ENCODE results near the gene NPC2. TPM values are rescaled to one million over a fixed set of nuclear protein-coding genes. Genes with fewer than 3 reads are reported as not detected.

The NPC2 gene
- total and polyA plus RNA-seq, 9 of the 15 experiments (the other 6 are each of a cell fraction or from before 2014, with no cell fraction given), result 16.6 to 74.1 (median 32.6) TPM

DNA sequence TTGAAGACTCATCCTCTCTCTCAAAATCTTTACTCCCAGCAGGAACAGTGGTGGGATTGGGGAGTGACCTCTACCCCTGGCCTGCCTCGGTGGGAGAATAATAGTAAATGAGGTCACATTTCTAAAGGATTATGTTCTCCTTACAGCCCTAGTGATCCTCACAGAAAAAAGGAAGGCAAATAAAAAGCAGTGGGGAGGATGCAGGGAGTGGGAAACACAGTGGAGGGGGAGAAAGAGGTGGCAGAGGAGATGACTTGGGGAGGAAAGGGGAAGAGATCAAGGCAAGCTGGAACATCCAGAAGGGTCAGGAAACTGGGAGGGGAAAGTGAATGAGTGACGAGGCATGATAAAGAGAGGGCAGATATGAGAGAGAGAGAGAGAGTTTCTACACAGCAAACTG lies 58.8 kb downstream of the NPC2 start:
- Histone ChIP-seq H3K27ac (ENCODE audit: extremely low read depth, low read depth, low read length) (no peak overlapping the region), H3K4me2 (ENCODE audit: insufficient read depth, low read length) (no peak overlapping the region), H3K27me3 (ENCODE audit: control insufficient read depth in 2 of 2, insufficient read depth in 2 of 2, low read length in 2 of 2) (peaks cover 0 to 19% of the 10 kb centered on the region in 2 experiments; a peak in 3 of 5 replicates), H3K9me3 (replicated peaks; ENCODE audit: control insufficient read depth, insufficient read depth, low read depth, low read length) (no peaks in the 10 kb centered on the region), H3K79me2 (ENCODE audit: control insufficient read depth, insufficient read depth, low read length) (no peaks in the 10 kb centered on the region), H2AFZ (ENCODE audit: low read depth, low read length) (no peak overlapping the region), H3K36me3 (ENCODE audit: control insufficient read depth, insufficient read depth, low read length) (no peaks in the 10 kb centered on the region), H3K9me1 (ENCODE audit: control insufficient read depth, insufficient read depth, low read length) (no peaks in the 10 kb centered on the region), H3K4me1 (replicated peaks in 1 of 2; ENCODE audit: control insufficient read depth in 2 of 2, insufficient read depth in 2 of 2, low read length in 2 of 2) (no peaks in the 10 kb centered on the region), H3K9ac (ENCODE audit: insufficient read depth in 1 of 2, low read depth in 2 of 2, low read length in 2 of 2) (no peak overlapping the region), H3K4me3 (no peak overlapping the region), H4K20me1 (replicated peaks; ENCODE audit: control insufficient read depth, insufficient read depth, low read length) (no peaks in the 10 kb centered on the region)
- WGBS (ENCODE audit: insufficient coverage, low coverage, missing lambda C conversion rate), result 0% methylated on average over 2 of the region's 2 CpGs
- ATAC-seq, result no peak
- ChIA-PET CTCF (ENCODE audit: low intra/inter-chr PET ratio) (no interaction called here), POLR2A (no interaction called here)
- intact Hi-C loops (cut with micrococcal nuclease), result no loop called here
- in situ Hi-C loops (cut with MboI), result no loop called here
- FAIRE-seq, result no peak
- TF ChIP-seq, protein P1, sequence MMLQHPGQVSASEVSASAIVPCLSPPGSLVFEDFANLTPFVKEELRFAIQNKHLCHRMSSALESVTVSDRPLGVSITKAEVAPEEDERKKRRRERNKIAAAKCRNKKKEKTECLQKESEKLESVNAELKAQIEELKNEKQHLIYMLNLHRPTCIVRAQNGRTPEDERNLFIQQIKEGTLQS (IDR thresholded peaks at IDR 0.05), result no peak
- TF ChIP-seq, protein P1 (CRISPR knock-in tag; conservative IDR thresholded peaks at IDR 0.05), result no peak
- no peak for TF ChIP-seq HNRNPK (IDR thresholded peaks at IDR 0.05; ENCODE audit: low read depth, low read length, poor library complexity, severe bottlenecking)
- TF ChIP-seq CBX3 (IDR thresholded peaks at IDR 0.05; ENCODE audit: borderline replicate concordance in 1 of 2, low read length in 2 of 2), result no peak
- TF ChIP-seq, protein P2, sequence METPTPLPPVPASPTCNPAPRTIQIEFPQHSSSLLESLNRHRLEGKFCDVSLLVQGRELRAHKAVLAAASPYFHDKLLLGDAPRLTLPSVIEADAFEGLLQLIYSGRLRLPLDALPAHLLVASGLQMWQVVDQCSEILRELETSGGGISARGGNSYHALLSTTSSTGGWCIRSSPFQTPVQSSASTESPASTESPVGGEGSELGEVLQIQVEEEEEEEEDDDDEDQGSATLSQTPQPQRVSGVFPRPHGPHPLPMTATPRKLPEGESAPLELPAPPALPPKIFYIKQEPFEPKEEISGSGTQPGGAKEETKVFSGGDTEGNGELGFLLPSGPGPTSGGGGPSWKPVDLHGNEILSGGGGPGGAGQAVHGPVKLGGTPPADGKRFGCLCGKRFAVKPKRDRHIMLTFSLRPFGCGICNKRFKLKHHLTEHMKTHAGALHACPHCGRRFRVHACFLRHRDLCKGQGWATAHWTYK (CRISPR knock-in tag; IDR thresholded peaks at IDR 0.05), result no peak
- TF ChIP-seq TBL1XR1 (IDR thresholded peaks at IDR 0.05; ENCODE audit: low read length in 2 of 2), result no peak
- no peak for TF ChIP-seq TCF3 (CRISPR knock-in tag; IDR thresholded peaks at IDR 0.05)
- no peak for TF ChIP-seq ZNF79 (CRISPR knock-in tag; IDR thresholded peaks at IDR 0.05; ENCODE audit: low read depth)
- no TSS peak for BruUV-seq (replicated peaks)
- no peak for DNase-seq (ENCODE audit: extremely low read depth in 1 of 4, low spot score in 3 of 4)

Data from K562 (cell line).